K562 (cell line): ENCODE measurements around the gene ZNF80. TPM values are rescaled to one million over a fixed set of nuclear protein-coding genes. Genes with fewer than 3 reads are reported as not detected.

Experiments
- ADNP ChIP-seq: fragments of 200-800 bp; sonication (Bioruptor generic); IDR thresholded peaks from 2 replicates; pipeline ENCODE4 v1.6.1; 2016; ENCODE audit warnings: missing genetic modification characterization, missing compliant biosample characterization
- CBX5 ChIP-seq: IDR thresholded peaks from 2 replicates; pipeline ENCODE4 v1.6.1; 2014; ENCODE audit warnings: low read depth, borderline replicate concordance
- HMG20B ChIP-seq: fragments of 250-450 bp; sonication (Bioruptor Pico); IDR thresholded peaks from 2 replicates; pipeline ENCODE4 v1.5.0; 2021; ENCODE audit warnings: mild to moderate bottlenecking
- JUNB ChIP-seq: fragments of 450-650 bp; formaldehyde crosslinking; conservative IDR thresholded peaks from 2 replicates; pipeline ENCODE4 v1.4.0; 2020; ENCODE audit warnings: mild to moderate bottlenecking
- NCOA1 ChIP-seq: fragments of 450-650 bp; IDR thresholded peaks from 2 replicates; pipeline ENCODE4 v1.6.1; 2016; ENCODE audit warnings: low read depth
- PTTG1 ChIP-seq: fragments of 450-650 bp; IDR thresholded peaks from 2 replicates; pipeline ENCODE4 v1.6.1; 2016; ENCODE audit warnings: low read depth, mild to moderate bottlenecking, missing genetic modification characterization, missing compliant biosample characterization
- RBM34 ChIP-seq: fragments of 200-400 bp; formaldehyde crosslinking; IDR thresholded peaks from 2 replicates; pipeline ENCODE4 v1.6.1; 2018; ENCODE audit warnings: low read length, borderline replicate concordance; ENCODE audit not compliant: insufficient read depth
- polyA plus RNA-seq, 8 experiments: library from polyadenylated mRNA; depleted of rRNA in 4 of 8; stranded (reverse) in 5 of 8; unstranded in 3 of 8; fragments of >200 nt; fragmentation: Nextera tagmentation in 2 of 8; fragmentation: Illumina TruSeq in 1 of 8; extraction: Ambion mirVana in 2 of 8; extraction: Trizol in 1 of 8; gene quantifications; 2 replicates each; pipeline versions ENCODE4 v1.2.1 to v1.2.3, GENCODE V29; 2011 to 2014; ENCODE audit warnings: inconsistent platforms in 1 of 8, missing spikeins in 1 of 8
- total RNA-seq, 7 experiments: library from RNA; depleted of rRNA in 6 of 7; stranded (reverse); fragments of >200 nt in 6 of 7; fragmentation: Illumina TruSeq in 2 of 7; extraction: Trizol in 2 of 7; gene quantifications; 2 replicates each; pipeline versions ENCODE4 v1.2.1 to v1.2.3, GENCODE V29; 2011 to 2021; ENCODE audit warnings: low replicate concordance in 1 of 7
- TF ChIP-seq, protein P1 (sequence below): sonication (generic); formaldehyde crosslinking; IDR thresholded peaks from 2 replicates; pipeline ENCODE4 v1.8.0; 2022; ENCODE audit warnings: mild to moderate bottlenecking, missing genetic modification reagents, borderline replicate concordance
- TF ChIP-seq, protein P2 (sequence below): IDR thresholded peaks from 3 replicates; pipeline ENCODE4 v1.6.1; 2011; ENCODE audit warnings: borderline replicate concordance, mild to moderate bottlenecking, moderate library complexity; ENCODE audit not compliant: insufficient read length; ENCODE audit errors: extremely low read depth
- TF ChIP-seq, protein P3 (sequence below), 2 experiments: fragments of 450-650 bp; conservative IDR thresholded peaks; 2 replicates each; pipeline ENCODE4 v1.6.1; 2017; ENCODE audit warnings: mild to moderate bottlenecking in 2 of 2, moderate library complexity in 2 of 2

ZNF80 gene
- total and polyA plus RNA-seq, 9 of the 15 experiments (the other 6 are each of a cell fraction or from before 2014, with no cell fraction given) = 0.01 to 0.07 (median 0.04) TPM; not detected in 3

DNA sequence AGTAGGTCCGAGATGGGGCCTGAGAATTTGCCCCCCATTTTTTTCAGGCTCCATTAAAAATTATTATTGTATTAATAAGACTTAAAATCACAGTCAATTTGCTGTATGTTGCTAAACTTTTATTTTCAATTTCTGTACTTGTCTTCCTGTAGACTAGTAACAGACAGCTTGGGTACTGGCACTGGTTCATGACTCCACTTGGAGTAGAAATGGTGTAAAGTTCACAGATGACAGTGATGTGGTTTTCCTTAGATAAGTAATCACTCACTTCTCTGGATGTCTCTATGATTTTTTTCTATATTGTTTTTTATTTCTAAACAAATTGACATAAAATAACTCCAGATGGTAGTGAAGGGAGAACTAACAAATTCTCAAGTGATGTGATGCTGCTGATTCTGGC, 15.6 kb upstream of the ZNF80 start (continued):
- TF ChIP-seq, protein P1, sequence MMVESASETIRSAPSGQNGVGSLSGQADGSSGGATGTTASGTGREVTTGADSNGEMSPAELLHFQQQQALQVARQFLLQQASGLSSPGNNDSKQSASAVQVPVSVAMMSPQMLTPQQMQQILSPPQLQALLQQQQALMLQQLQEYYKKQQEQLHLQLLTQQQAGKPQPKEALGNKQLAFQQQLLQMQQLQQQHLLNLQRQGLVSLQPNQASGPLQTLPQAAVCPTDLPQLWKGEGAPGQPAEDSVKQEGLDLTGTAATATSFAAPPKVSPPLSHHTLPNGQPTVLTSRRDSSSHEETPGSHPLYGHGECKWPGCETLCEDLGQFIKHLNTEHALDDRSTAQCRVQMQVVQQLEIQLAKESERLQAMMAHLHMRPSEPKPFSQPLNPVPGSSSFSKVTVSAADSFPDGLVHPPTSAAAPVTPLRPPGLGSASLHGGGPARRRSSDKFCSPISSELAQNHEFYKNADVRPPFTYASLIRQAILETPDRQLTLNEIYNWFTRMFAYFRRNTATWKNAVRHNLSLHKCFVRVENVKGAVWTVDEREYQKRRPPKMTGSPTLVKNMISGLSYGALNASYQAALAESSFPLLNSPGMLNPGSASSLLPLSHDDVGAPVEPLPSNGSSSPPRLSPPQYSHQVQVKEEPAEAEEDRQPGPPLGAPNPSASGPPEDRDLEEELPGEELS (CRISPR knock-in tag) = no peak
- TF ChIP-seq NCOA1 = no peak
- no peak for TF ChIP-seq JUNB
- no peak for TF ChIP-seq CBX5
- TF ChIP-seq, protein P2, sequence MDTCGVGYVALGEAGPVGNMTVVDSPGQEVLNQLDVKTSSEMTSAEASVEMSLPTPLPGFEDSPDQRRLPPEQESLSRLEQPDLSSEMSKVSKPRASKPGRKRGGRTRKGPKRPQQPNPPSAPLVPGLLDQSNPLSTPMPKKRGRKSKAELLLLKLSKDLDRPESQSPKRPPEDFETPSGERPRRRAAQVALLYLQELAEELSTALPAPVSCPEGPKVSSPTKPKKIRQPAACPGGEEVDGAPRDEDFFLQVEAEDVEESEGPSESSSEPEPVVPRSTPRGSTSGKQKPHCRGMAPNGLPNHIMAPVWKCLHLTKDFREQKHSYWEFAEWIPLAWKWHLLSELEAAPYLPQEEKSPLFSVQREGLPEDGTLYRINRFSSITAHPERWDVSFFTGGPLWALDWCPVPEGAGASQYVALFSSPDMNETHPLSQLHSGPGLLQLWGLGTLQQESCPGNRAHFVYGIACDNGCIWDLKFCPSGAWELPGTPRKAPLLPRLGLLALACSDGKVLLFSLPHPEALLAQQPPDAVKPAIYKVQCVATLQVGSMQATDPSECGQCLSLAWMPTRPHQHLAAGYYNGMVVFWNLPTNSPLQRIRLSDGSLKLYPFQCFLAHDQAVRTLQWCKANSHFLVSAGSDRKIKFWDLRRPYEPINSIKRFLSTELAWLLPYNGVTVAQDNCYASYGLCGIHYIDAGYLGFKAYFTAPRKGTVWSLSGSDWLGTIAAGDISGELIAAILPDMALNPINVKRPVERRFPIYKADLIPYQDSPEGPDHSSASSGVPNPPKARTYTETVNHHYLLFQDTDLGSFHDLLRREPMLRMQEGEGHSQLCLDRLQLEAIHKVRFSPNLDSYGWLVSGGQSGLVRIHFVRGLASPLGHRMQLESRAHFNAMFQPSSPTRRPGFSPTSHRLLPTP = no peak
- no peak for TF ChIP-seq HMG20B (CRISPR knock-in tag)
- no peak for TF ChIP-seq RBM34
- TF ChIP-seq ADNP (tag) = no peak
- TF ChIP-seq PTTG1 (tag) = no peak
- TF ChIP-seq, protein P3, sequence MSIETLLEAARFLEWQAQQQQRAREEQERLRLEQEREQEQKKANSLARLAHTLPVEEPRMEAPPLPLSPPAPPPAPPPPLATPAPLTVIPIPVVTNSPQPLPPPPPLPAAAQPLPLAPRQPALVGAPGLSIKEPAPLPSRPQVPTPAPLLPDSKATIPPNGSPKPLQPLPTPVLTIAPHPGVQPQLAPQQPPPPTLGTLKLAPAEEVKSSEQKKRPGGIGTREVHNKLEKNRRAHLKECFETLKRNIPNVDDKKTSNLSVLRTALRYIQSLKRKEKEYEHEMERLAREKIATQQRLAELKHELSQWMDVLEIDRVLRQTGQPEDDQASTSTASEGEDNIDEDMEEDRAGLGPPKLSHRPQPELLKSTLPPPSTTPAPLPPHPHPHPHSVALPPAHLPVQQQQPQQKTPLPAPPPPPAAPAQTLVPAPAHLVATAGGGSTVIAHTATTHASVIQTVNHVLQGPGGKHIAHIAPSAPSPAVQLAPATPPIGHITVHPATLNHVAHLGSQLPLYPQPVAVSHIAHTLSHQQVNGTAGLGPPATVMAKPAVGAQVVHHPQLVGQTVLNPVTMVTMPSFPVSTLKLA (conservative IDR thresholded peaks at IDR 0.05) = no peak
